Kidney (tissue), 14 donors: Measurements from ENCODE around the gene PATZ1. TPM values are rescaled to one million over a fixed set of nuclear protein-coding genes. Genes with fewer than 3 reads are reported as not detected.

Experiments
- DNase-seq, 5 donors: peaks; one replicate each; pipeline ENCODE4 v3.0.0-alpha.2; 2013 to 2020
- FAIRE-seq: peaks from 2 replicates; lab custom pipeline; 2012; peaks lifted over from hg19 to GRCh38; lab: Jason Lieb, UNC
- H3K27ac ChIP-seq, 2 donors: one replicate each; pipeline ENCODE4 v1.7.0; 2013; ENCODE audit warnings: low read depth in 2 of 2, low read length in 2 of 2, inconsistent platforms in 1 of 2
- H3K27me3 ChIP-seq: one replicate; pipeline ENCODE4 v1.7.1; 2013; ENCODE audit warnings: low read length, inconsistent platforms; ENCODE audit not compliant: control insufficient read depth, insufficient read depth
- H3K36me3 ChIP-seq, 3 donors: one replicate each; pipeline versions ENCODE4 v1.7.0 to v1.7.1; 2013; ENCODE audit warnings: low read length in 3 of 3, control low read depth in 1 of 3, inconsistent platforms in 1 of 3; ENCODE audit not compliant: insufficient read depth in 3 of 3, control insufficient read depth in 2 of 3
- H3K4me1 ChIP-seq, 3 donors: one replicate each; pipeline versions ENCODE4 v1.7.0 to v1.7.1; 2013; ENCODE audit warnings: low read length in 3 of 3, inconsistent platforms in 1 of 3, low read depth in 1 of 3; ENCODE audit not compliant: control insufficient read depth in 2 of 3, insufficient read depth in 2 of 3
- H3K4me3 ChIP-seq, 3 donors: one replicate each; pipeline versions ENCODE4 v1.7.0 to v1.8.1; 2013; ENCODE audit warnings: low read length in 3 of 3, control low read depth in 1 of 3, inconsistent platforms in 1 of 3
- H3K9ac ChIP-seq, 3 donors: one replicate each; pipeline versions ENCODE4 v1.7.0 to v1.7.1; 2013; ENCODE audit warnings: low read length in 3 of 3, control low read depth in 1 of 3, inconsistent platforms in 1 of 3
- H3K9me3 ChIP-seq, 3 donors: one replicate each; pipeline versions ENCODE4 v1.7.0 to v1.7.1; 2013; ENCODE audit warnings: low read length in 3 of 3, control low read depth in 1 of 3, inconsistent platforms in 1 of 3; ENCODE audit not compliant: control insufficient read depth in 2 of 3, insufficient read depth in 1 of 3
- CTCF ChIP-seq: IDR thresholded peaks from 3 replicates; pipeline ENCODE4 v1.5.1; 2012; ENCODE audit warnings: mild to moderate bottlenecking, moderate library complexity, borderline replicate concordance; ENCODE audit not compliant: insufficient read depth; ENCODE audit errors: extremely low read depth
- intact Hi-C: fragments of 100-400 bp; cut with DNase I; formaldehyde crosslinking; loops from one replicate; pipeline ENCODE4 v1.11.1; 2022
- polyA plus RNA-seq: library from polyadenylated mRNA; stranded (reverse); fragments of 350-450 nt; fragmentation: Illumina TruSeq; extraction: RNeasy Lipid Tissue Mini Kit (QIAGEN cat#74804); gene quantifications from one replicate; pipeline ENCODE4 v1.2.3, GENCODE V29; 2014; ENCODE audit warnings: low read depth, low replicate concordance; ENCODE audit not compliant: insufficient read depth
- total RNA-seq: library from RNA; stranded (reverse); fragmentation: NEBNext Ultra II Directional; extraction: Animal tissue kit (Norgen Biotek cat#: 25700); gene quantifications from one replicate; pipeline ENCODE4 v1.2.1, GENCODE V29; 2021
- donor health status: control.
- donor health status: control.
- donor health status: control.
- donor health status: control.
- donor health status: control.
- donor health status: DM: yes; HTN: yes; CAD: no.
- donor health status: Normal renal cell carcinoma (clear cell type).

Gene PATZ1
- total and polyA plus RNA-seq, 2 donors from 2014 or later = 33.3 to 40.9 TPM

GRCh38 chr22:31288496-31289240 is 57.5 kb downstream of the PATZ1 start:
- TF ChIP-seq CTCF = no peak
- Histone ChIP-seq H3K36me3 (peaks cover 0 to 18% (median 11%) of the 10 kb centered on the region in 3 donors), H3K4me1 (peaks cover 0 to 18% (median 6%) of the 10 kb centered on the region in 3 donors), H3K9me3 (no peaks in the 10 kb centered on the region), H3K27me3 (no peaks in the 10 kb centered on the region), H3K4me3 (no peak overlapping the region), H3K27ac (no peak overlapping the region), H3K9ac (peak overlapping the region in 1 of 3 donors; percentile 21)
- FAIRE-seq = no peak
- intact Hi-C loops = no loop called here
- DNase-seq = no peak

- no peak overlapping the region for H3K4me3 ChIP-seq
Measured at GRCh38 chr22:31287818-31288495, 58.2 kb downstream of the PATZ1 start.

GRCh38 chr22:31286360-31287255 is 59.5 kb downstream of the PATZ1 start:
- DNase-seq (no peak), FAIRE-seq (no peak)
- Histone ChIP-seq H3K9ac (no peak overlapping the region), H3K4me3 (no peak overlapping the region), H3K9me3 (no peaks in the 10 kb centered on the region), H3K4me1 (peaks cover 0 to 18% (median 6%) of the 10 kb centered on the region in 3 donors), H3K27ac (peak overlapping the region in 1 of 2 donors; percentile 73), H3K36me3 (peaks cover 0 to 25% (median 17%) of the 10 kb centered on the region in 3 donors), H3K27me3 (no peaks in the 10 kb centered on the region)
- no peak for TF ChIP-seq CTCF
- intact Hi-C loops = no loop called here

More at GRCh38 chr22:31287818-31288495, 58.2 kb downstream of the PATZ1 start:
- intact Hi-C loops = no loop called here
- peak overlapping the region in 1 of 2 donors; percentile 44 for H3K27ac ChIP-seq
- peaks cover 0 to 18% (median 11%) of the 10 kb centered on the region in 3 donors for H3K36me3 ChIP-seq
- H3K4me1 ChIP-seq = peaks cover 0 to 18% (median 6%) of the 10 kb centered on the region in 3 donors
- no peak for TF ChIP-seq CTCF
- no peaks in the 10 kb centered on the region for H3K9me3 ChIP-seq
- DNase-seq = peak in 1 of 5 donors; percentile 32
- no peaks in the 10 kb centered on the region for H3K27me3 ChIP-seq
- H3K9ac ChIP-seq = no peak overlapping the region
- no peak for FAIRE-seq
